RWPE1 (cell line): Measurements from ENCODE around the gene MYRIP.

Experiments used
- CTCF ChIA-PET: fragments of 350-600 bp; sonication (Branson Sonifier 250); formaldehyde crosslinking; extraction: SDS; loops from one replicate; lab custom pipeline; 2021; lab: Yijun Ruan, JAX
- POLR2A ChIA-PET: fragments of 400-600 bp; formaldehyde crosslinking; extraction: SDS; loops from one replicate; lab custom pipeline; 2020; ENCODE audit warnings: antibody characterized with exemption; ENCODE audit not compliant: low non-redundant PET; lab: Yijun Ruan, JAX
- DNase-seq: peaks from one replicate; pipeline ENCODE4 v3.0.0; 2012; ENCODE audit warnings: low spot score
- H3K27ac ChIP-seq: fragments of 450-650 bp; 2 replicates; pipeline ENCODE4 v1.5.1; 2017
- CTCF ChIP-seq: fragments of 450-650 bp; conservative IDR thresholded peaks from 2 replicates; pipeline ENCODE4 v1.5.1; 2017; ENCODE audit warnings: low read depth, mild to moderate bottlenecking

The MYRIP gene

DNA sequence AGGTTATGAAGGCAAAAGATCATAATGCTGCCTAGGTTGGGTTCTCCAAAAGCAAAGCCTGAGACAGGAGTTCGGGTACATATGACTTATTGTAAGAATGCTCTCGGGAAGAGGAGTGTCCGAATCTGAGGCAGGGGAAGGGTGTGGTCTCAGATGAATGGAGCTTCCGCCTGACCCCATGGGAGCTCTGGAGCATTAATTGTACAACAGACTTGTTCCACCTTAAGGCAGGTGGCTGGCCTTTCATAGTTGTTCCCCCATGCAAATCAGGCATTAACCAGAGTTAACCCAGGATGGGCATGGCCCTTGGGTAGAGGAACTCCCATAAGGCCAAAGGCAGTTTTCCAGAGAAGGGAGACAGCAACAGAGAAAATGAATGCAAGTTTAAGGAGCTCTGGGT, 170.6 kb downstream of the MYRIP start:
- TF ChIP-seq CTCF = no peak
- DNase-seq = no peak
- ChIA-PET CTCF (interaction anchor here (0.6 kb wide), 1 partner anchor 85 kb away, joined by 4 read pairs; no protein-coding TSS in a partner anchor), POLR2A (no interaction called here)
- no peak overlapping the region for H3K27ac ChIP-seq

GRCh38 chr3:39980781-39981180, 171.4 kb downstream of the MYRIP start:
- TF ChIP-seq CTCF = no peak
- ChIA-PET CTCF (no interaction called here), POLR2A (no interaction called here)
- no peak overlapping the region for H3K27ac ChIP-seq
- DNase-seq = no peak

- CTCF ChIA-PET = interaction anchor here (0.7 kb wide), 1 partner anchor 18 kb away, joined by 3 read pairs; no protein-coding TSS in a partner anchor
- no peak for TF ChIP-seq CTCF
- DNase-seq = no peak
- POLR2A ChIA-PET = no interaction called here
- no peak overlapping the region for H3K27ac ChIP-seq
These were observed 172.3 kb downstream of the MYRIP start for GRCh38 chr3:39981547-39982184.

DNA sequence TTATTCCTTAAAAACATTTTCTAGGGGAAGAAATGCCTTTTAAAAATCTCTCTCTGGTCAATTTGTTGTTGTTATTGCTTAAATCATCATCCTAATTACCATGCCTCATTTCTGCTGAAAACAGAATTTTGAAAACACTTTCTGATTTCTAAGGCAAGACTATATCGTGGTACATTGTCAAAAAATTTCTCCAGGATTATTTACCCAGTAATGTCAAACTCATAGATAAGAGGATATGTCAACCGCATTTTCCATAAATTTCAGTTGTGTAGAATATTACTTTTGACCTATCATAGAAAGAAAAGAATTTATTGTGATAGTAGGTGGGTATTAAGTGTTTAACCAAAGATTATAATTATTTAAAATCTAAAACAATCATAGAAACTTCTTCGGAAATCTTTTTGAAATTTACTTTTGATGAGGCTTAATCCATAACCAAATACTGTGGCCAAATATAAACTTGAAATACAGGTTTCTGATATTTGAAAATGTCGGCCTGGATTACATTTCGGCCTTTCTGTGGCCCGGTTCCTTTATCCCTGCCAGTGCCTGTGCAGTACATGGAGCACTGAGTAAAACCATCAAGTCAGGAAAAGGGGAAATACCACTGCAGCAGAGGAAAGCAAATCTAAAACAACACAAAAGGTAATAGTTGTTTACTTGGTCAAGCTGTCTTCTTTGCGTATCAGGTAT, 173.4 kb downstream of the MYRIP start:
- H3K27ac ChIP-seq = no peak overlapping the region
- ChIA-PET POLR2A (no interaction called here), CTCF (no interaction called here)
- TF ChIP-seq CTCF = no peak
- DNase-seq = no peak

- TF ChIP-seq CTCF = no peak
- ChIA-PET CTCF (no interaction called here), POLR2A (no interaction called here)
- no peak overlapping the region for H3K27ac ChIP-seq
- no peak for DNase-seq
These were observed 180.3 kb downstream of the MYRIP start for GRCh38 chr3:39989746-39990145.

DNA sequence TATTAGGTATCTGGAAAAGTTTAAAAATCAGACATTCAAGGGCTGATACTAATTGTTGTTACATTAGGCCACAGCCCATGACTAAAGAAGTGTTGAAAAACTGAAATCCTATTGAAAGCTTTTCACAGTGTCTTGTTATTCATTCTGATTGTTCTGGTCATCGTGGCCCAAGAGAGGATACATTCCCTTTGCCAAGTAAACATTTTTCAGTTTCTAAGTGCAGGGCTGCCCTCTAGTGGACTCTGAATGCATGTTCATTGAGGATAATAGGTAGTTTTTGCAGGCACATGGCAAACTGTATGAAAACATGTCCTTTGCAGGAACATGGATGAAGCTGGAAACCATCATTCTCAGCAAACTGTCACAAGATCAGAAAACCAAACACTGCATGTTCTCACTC, 181.1 kb downstream of the MYRIP start:
- POLR2A ChIA-PET = no interaction called here
- DNase-seq = peak; percentile 44
- CTCF ChIA-PET = no interaction called here

More for the DNA sequence above, 181.1 kb downstream of the MYRIP start:
- TF ChIP-seq CTCF = peak; percentile 28; the same call in 1 of the 2 replicates
- no peak overlapping the region for H3K27ac ChIP-seq
